Mucosa of rectum (tissue), 2 donors: ENCODE data around the gene BBX.

Experiments used
- H3K27ac ChIP-seq, 2 donors: one replicate each; pipeline ENCODE4 v1.7.0; 2013; ENCODE audit warnings: inconsistent platforms in 2 of 2, low read depth in 2 of 2, low read length in 2 of 2
- H3K27me3 ChIP-seq, 2 donors: one replicate each; pipeline ENCODE4 v1.7.0; 2013; ENCODE audit warnings: low read length in 2 of 2; ENCODE audit not compliant: control insufficient read depth in 2 of 2, insufficient read depth in 2 of 2
- H3K36me3 ChIP-seq, 2 donors: one replicate each; pipeline ENCODE4 v1.7.0; 2013; ENCODE audit warnings: low read length in 2 of 2; ENCODE audit not compliant: control insufficient read depth in 2 of 2, insufficient read depth in 2 of 2
- H3K4me1 ChIP-seq, 2 donors: one replicate each; pipeline ENCODE4 v1.7.0; 2013; ENCODE audit warnings: low read length in 2 of 2, mild to moderate bottlenecking in 1 of 2; ENCODE audit not compliant: control insufficient read depth in 2 of 2, insufficient read depth in 2 of 2
- H3K4me3 ChIP-seq, 2 donors: one replicate each; pipeline ENCODE4 v1.7.0; 2013; ENCODE audit warnings: low read length in 2 of 2
- H3K9ac ChIP-seq, 2 donors: one replicate each; pipeline ENCODE4 v1.7.0; 2013; ENCODE audit warnings: low read length in 2 of 2, low read depth in 1 of 2, mild to moderate bottlenecking in 1 of 2
- H3K9me3 ChIP-seq, 2 donors: one replicate each; pipeline ENCODE4 v1.7.0; 2013; ENCODE audit warnings: low read length in 2 of 2; ENCODE audit not compliant: control insufficient read depth in 2 of 2
- donor health status: healthy.
- donor health status: Normal muscosa, but diverticular disease.

Gene BBX

GRCh38 chr3:107641572-107642307 lies 119.0 kb downstream of the BBX start:
- Histone ChIP-seq H3K4me3 (no peak overlapping the region), H3K9ac (no peak overlapping the region), H3K27me3 (no peaks in the 10 kb centered on the region), H3K27ac (no peak overlapping the region), H3K9me3 (no peaks in the 10 kb centered on the region), H3K4me1 (no peaks in the 10 kb centered on the region), H3K36me3 (no peaks in the 10 kb centered on the region)

- Histone ChIP-seq H3K9me3 (no peaks in the 10 kb centered on the region), H3K36me3 (no peaks in the 10 kb centered on the region), H3K4me1 (no peaks in the 10 kb centered on the region), H3K9ac (no peak overlapping the region), H3K27ac (no peak overlapping the region), H3K4me3 (no peak overlapping the region), H3K27me3 (no peaks in the 10 kb centered on the region)
Measured at GRCh38 chr3:107643038-107643883, 120.5 kb downstream of the BBX start.

GRCh38 chr3:107644631-107645030 lies 121.9 kb downstream of the BBX start:
- H3K9me3 ChIP-seq: no peaks in the 10 kb centered on the region
- no peak overlapping the region for H3K27ac ChIP-seq
- H3K9ac ChIP-seq: no peak overlapping the region
- no peaks in the 10 kb centered on the region for H3K36me3 ChIP-seq
- no peak overlapping the region for H3K4me3 ChIP-seq
- H3K27me3 ChIP-seq: no peaks in the 10 kb centered on the region
- no peaks in the 10 kb centered on the region for H3K4me1 ChIP-seq

DNA sequence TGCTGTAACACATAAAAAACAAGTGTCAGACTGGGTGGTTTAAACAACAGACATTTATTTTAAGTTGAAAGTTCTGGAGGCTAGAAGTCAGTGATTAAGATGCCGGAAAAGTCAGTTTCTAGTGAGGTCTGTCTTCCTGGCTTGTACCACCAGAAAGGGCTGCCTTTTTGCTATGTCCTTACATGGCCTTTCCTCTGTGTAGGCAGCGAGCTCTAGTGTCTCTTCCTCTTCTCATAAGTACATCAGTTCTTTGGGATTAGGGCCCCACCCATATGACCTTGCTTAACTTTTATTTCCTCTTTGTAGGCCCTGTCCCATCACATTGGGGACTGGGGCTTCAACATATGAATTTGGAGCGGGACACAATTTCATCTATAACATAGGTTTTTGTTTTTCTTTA lies 128.0 kb downstream of the BBX start:
- H3K27ac ChIP-seq: no peak overlapping the region
- no peaks in the 10 kb centered on the region for H3K9me3 ChIP-seq
- H3K4me1 ChIP-seq: no peaks in the 10 kb centered on the region
- H3K36me3 ChIP-seq: no peaks in the 10 kb centered on the region
- no peak overlapping the region for H3K9ac ChIP-seq
- no peak overlapping the region for H3K4me3 ChIP-seq
- H3K27me3 ChIP-seq: no peaks in the 10 kb centered on the region

DNA sequence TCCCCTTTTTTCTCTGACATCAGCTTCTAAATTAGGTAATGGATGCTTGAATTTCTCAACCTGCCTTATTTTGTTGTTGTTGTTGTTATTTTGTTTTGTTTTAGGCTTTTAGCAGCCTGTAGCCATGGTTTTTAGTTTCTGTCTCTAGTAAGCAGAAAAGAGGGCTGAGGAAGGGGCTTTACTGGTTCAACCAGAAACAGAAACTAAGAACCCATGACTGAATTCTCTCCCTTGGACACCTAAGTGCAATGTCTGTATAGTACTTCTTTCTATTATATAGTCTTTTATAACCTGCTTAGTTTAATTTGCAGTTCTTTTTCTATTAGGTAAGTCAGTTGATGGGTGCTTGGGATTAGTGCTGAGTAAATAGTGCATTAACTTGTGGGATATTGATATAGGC lies 129.0 kb downstream of the BBX start:
- Histone ChIP-seq H3K27me3 (no peaks in the 10 kb centered on the region), H3K9me3 (no peaks in the 10 kb centered on the region), H3K27ac (no peak overlapping the region), H3K9ac (no peak overlapping the region), H3K4me1 (no peaks in the 10 kb centered on the region), H3K36me3 (no peaks in the 10 kb centered on the region), H3K4me3 (no peak overlapping the region)

GRCh38 chr3:107654218-107654617 lies 131.5 kb downstream of the BBX start:
- H3K9ac ChIP-seq: no peak overlapping the region
- no peaks in the 10 kb centered on the region for H3K36me3 ChIP-seq
- no peaks in the 10 kb centered on the region for H3K9me3 ChIP-seq
- H3K4me3 ChIP-seq: no peak overlapping the region
- H3K27ac ChIP-seq: no peak overlapping the region
- H3K4me1 ChIP-seq: no peaks in the 10 kb centered on the region
- no peaks in the 10 kb centered on the region for H3K27me3 ChIP-seq

DNA sequence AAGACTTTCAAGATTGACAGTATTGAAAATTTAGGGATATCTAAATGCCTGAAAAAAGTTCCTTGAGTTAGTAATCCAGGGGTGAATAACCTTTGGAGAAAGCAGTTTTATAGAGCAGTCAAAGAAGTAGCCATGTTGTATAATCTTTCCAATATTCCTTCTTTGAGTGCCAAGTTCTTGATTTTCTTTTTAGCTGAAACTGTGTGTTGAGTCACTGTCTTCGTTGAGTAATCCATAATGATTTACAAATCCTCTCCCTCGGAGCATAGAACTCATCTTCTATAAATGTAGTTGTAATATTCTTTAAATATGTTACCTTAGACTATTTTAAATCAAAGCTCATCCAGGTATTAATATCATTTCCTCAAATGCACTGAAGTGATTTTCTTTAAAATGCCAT lies 135.2 kb downstream of the BBX start:
- Histone ChIP-seq H3K27me3 (no peaks in the 10 kb centered on the region), H3K9me3 (no peaks in the 10 kb centered on the region), H3K27ac (no peak overlapping the region), H3K4me1 (peaks cover 0 to 4% of the 10 kb centered on the region in 2 donors), H3K4me3 (no peak overlapping the region), H3K36me3 (no peaks in the 10 kb centered on the region), H3K9ac (no peak overlapping the region)

DNA sequence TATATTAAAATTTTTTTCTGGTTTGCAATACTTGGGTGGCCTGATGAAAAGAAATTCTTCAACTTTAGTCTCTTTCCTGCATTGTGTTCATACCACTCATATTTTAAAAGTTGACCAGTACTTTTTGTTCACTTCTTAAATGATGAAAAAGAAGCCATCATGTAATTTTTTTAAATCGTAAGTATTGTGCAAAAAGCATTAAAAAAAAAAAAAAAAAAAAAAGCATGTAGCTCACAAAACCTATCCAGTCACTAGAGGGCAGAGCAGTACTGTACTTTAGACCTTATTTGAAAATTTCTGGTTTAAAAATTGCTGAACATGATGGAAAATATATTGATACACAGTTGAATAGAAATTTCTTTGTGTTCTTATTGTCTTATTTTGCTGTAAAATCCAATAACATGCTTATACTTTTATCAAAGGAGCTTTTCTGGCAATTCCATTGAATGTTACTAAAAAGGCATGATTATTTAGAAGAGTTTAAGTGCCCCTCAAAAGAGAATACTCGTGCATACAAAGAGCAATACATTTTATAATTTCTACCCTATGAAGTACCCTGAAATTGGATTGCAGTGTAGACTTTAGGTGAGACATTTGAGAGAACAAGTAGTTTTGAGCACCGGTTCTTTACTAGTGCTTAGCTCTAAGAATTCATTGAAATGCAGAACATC lies 137.7 kb downstream of the BBX start:
- Histone ChIP-seq H3K27ac (no peak overlapping the region), H3K9ac (no peak overlapping the region), H3K36me3 (no peaks in the 10 kb centered on the region), H3K4me3 (no peak overlapping the region), H3K9me3 (no peaks in the 10 kb centered on the region), H3K27me3 (no peaks in the 10 kb centered on the region), H3K4me1 (peaks cover 0 to 4% of the 10 kb centered on the region in 2 donors)

- Histone ChIP-seq H3K27me3 (no peaks in the 10 kb centered on the region), H3K36me3 (no peaks in the 10 kb centered on the region), H3K27ac (no peak overlapping the region), H3K4me3 (no peak overlapping the region), H3K9ac (no peak overlapping the region), H3K4me1 (peaks cover 0 to 4% of the 10 kb centered on the region in 2 donors), H3K9me3 (no peaks in the 10 kb centered on the region)
Measured at GRCh38 chr3:107661447-107662123, 138.8 kb downstream of the BBX start.

GRCh38 chr3:107662124-107662507 lies 139.4 kb downstream of the BBX start:
- Histone ChIP-seq H3K9me3 (no peaks in the 10 kb centered on the region), H3K9ac (no peak overlapping the region), H3K27ac (no peak overlapping the region), H3K4me3 (no peak overlapping the region), H3K36me3 (no peaks in the 10 kb centered on the region), H3K27me3 (no peaks in the 10 kb centered on the region), H3K4me1 (peaks cover 0 to 4% of the 10 kb centered on the region in 2 donors)
